NCI-H2227 (cell line): Measurements from ENCODE around the gene DNAH10.
"Not testable (repeated sequence)": the region's sequence is repeated elsewhere in the genome, so short reads cannot be mapped to it uniquely, and the experiment has no call there.

Experiments used
- DNase-seq: peaks from one replicate; lab custom pipeline; 2025; ENCODE audit not compliant: unreplicated experiment; lab: John Stamatoyannopoulos, UW

DNAH10 gene

DNA sequence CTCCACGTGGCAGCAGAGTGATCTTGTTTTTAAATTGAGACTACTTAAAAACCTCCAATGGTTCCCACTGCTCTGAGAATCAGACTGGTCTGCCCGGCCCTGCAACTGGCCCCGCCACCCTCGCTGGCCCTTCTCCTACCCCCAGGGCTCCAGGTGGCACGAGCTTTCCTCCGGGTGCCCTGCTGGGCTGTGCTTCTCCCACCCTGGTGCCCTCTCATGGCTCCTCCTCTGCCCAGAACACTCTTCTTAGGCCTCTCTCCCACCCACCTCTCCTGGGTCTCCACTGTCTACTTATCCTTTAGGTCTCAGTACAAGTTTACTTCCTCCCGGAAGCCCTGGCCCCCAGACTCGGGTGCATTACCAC lies 184.0 kb downstream of the DNAH10 start:
- no peak for DNase-seq

DNA sequence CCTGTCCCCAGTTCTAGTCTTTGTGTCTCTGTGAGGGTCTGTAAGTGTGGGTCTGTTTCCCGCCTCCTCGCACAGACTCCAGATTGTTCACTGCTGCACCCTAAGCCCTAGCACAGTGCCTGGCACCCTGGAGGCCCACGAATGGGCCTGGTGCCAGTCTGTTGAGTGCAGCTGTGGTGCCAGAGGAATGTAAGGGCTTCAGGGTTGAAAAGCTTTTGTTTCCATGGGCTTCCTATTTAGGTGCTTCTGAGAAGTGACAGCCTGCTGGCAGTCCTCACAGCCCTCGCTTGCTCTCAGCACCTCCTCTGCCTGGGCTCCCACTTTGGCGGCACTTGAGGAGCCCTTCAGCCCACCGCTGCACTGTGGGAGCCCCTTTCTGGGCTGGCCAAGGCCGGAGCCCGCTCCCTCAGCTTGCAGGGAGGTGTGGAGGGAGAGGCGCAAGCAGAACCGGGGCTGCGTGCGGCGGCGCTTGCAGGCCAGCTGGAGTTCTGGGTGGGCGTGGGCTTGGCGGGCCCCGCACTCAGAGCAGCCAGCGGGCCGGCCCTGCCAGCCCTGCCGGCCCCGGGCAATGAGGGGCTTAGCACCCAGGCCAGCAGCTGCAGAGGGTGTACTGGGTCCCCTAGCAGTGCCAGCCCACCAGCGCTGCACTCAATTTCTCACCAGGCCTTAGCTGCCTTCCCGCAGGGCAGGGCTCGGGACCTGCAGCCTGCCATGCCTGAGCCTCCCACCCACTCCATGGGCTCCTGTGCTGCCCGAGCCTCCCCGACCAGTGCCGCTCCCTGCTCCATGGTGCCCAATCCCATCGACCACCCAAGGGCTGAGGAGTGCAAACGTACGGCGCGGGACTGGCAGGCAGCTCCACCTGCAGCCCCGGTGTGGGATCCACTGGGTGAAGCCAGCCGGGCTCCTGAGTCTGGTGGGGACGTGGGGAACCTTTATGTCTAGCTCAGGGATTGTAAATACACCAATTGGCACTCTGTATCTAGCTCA lies 184.7 kb downstream of the DNAH10 start:
- DNase-seq: not testable (repeated sequence)

DNA sequence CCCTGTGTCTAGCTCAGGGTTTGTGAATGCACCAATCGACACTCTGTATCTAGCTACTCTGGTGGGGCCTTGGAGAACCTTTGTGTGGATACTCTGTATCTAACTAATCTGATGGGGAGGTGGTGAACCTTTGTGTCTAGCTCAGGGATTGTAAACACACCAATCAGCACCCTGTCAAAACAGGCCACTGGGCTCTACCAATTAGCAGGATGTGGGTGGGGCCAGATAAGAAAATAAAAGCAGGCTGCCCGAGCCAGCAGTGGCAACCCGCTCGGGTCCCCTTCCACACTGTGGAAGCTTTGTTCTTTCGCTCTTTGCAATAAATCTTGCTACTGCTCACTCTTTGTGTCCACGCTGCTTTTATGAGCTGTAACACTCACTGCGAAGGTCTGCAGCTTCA lies 185.4 kb downstream of the DNAH10 start:
- DNase-seq: not testable (repeated sequence)

DNA sequence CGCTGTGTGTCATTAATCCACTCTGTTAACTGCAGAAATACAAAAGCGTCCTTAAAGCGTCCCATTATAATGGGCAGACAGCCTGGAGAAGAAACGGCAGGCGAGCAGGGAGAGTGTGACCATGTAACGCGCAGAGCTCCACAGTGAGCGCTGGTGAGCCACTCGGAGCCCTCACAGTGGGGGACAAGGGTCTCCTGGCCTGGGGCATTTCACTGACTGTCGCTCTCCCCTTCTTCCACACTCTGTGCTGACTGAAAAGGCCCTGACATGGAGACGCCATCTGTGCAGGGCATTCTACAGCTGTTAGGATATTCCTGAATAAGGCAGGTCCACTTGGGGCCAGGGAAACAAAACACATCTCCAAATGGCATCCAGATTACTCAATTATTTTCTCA lies 186.3 kb downstream of the DNAH10 start:
- DNase-seq: peak; percentile 68

DNA sequence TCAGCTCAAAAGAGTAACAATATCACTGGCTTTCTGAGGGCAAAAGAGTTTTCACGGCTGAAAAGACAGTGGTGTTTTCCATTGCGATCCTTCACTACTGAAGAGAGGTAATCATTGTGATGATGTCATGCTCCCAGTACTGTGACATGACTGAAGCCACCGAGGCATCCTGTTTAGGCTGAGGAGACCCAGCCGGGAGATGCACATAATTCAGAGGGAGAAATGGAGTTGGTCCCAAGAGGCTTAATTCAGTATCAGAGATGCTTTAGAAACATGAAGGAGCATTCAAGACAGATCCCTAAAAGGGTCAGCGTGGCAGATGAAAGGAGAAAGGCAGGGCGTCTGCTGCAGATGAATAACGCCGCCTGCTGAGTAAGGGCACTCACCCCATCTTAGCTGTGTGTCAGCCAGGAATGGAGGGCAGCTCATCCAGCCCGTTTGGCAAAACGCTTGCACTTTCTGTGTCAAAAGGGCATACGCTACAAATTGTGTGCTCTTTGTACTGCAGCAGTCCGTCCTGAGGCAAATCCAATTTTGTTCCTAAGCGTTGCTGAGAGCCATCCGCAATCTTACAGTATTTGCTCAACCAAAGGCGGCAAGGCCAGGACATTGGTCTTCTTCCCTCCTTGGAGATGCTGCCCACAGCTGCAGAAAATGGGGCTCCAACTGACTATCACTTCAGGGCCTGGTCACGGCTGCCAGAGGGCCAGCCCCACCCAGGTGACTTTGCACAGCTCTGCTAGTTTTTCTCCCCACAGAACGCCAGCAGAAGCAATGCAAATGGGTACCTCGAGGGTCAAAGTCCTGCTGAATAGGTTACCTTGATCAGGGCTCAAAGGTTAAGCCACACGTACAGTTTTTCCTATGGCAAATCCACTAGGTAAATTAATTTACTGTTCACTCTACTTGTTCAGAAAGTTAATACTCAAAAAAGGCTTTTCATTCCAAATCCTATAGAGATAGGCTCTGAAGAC lies 187.0 kb downstream of the DNAH10 start:
- DNase-seq: peak; percentile 81

DNA sequence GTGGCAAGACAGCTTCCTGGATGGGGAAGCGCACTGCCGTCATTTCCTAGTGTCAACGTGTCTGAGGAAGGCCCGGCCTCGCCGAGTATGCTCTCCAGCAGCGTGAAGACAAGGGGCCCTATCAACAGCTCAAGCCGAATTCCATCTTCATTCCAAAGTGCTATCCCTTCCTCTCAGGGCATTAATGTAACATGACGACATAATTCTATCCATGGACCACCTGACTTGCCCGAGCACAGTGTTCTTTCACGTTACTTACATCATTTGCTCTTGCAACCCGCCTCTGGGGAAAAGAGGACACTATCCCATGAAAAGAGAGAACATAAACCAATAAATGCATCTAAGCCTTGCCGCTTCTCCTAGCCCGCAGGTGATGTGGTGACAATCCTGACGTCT lies 187.7 kb downstream of the DNAH10 start:
- DNase-seq: no peak

DNA sequence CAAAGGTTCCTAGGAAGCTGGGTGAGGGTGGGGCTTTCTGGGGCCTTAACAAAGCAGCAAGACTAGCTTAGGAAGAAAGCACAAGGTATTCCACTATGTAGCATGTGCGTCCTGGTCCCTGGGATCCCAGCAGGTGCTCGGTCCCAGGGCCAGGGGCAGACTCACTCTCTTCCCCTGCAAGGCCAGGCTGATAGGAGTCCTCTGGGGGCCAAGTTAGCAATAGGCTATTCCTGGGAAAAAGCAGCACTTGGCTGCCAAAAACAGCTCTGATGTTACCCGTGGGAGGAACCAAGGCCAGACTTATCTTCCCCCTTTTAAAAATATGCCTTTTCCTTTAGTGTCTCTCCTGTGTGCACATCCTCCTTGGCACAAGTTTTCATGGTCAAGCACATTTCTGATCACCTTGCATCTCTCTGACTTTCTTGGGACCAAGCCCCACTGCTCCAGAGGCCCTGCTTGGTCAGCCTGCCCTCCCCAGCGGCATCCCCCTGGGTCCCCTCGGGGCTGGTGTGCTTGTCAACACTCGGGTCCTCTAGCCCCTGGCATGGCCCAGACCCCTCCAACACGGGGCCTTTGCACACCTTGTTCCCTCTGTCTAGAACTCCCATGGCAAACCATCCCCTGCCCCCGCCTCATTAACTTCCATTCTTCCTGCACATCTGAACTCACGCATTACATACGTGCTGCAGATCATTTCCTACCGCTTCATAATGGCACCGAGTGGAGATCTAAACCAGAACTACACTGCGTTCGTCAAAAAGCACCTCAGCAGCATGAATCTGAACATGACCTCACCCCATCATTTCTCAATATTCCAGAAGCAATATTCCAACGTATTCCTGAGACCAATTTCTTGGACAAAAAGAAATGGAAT lies 188.6 kb downstream of the DNAH10 start:
- DNase-seq: no peak

DNA sequence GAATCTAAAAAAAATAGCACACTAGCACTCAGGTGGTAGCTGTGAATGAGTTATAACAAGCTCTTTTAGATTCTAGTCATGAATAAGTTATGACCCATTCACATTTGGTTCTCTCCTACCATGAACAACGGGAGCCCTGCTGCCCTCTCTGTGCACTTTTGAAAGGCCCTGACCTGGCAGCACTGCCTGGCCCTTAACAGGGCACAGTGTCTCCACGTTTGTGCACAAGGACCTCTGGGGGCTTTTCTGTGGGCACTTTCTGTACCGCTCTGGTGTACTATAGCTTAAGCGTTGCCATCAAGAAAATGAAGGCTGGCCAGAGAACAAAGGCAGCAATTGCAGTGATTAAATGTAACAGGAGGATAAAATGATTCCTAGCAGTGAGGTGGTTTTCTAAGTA lies 189.4 kb downstream of the DNAH10 start:
- DNase-seq: no peak

DNA sequence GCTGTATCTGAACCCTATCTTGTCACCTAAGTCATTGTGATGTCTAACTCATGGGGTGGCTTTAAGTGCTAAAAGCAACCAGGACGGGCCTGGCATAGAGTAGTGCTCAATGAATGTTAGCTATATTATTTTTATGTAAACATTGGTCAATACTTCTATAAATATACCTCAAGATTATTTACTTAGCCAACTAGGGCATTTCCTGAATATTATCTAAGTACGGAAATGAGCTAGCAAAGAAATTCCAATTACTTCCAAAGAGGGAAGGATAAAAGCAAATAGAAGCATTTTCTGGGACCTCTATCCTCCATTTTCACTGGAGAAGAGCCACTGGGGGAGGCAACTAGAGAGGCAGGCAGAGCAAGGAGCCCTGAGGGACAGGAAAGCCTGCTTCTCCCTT lies 189.9 kb downstream of the DNAH10 start:
- DNase-seq: no peak

DNA sequence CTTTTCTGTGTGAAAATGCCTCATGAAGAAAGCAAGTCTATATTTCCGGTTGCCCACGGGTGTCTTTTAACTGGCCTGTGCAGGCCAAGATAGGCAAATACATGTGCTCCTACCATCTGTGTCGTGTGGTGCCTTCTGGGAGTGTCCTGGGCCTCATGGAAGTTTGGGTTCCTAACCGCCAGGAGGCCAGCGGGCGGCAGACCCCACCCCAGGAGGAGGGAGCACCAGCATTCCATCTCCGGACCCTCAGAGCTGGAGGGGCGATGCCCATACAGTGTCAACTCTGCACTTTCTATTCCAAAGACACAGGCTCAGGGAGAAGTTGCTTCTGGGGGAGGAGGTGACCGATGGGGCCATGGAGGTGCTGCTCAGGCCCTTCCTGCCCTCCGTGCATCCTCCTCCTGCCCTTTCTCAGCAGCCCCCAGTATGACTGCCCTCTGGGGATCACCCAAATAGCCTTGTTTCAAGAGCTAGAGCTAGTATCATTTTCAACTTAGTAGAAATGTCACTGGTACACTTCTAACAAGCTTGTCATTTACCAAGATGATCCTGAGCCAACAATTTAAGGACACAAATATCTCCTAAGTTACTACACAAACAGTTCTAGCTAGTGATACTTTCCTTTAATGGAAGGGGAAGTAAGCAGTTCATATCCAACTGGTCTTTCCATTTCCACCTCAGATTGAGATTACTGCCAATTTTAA lies 192.7 kb downstream of the DNAH10 start:
- no peak for DNase-seq

DNA sequence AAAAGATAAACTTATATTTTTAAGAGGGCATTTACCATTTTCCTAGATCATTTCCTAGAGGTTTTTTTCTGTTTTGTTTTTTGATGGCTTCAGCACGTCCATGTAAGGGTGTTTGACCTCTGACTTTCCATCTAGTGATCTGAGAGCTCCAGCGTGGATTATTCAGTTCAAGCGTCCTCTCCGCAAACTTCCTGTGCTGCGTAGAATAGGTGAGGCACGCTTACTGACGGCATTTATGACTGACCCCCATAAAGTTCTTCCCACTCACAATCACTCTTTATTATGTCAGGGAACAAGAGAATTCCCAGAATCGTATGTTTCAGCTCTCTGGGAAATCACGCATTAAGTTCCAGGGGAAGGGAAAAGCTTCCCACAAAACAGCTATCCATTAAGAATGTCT lies 194.1 kb downstream of the DNAH10 start:
- DNase-seq: no peak

DNA sequence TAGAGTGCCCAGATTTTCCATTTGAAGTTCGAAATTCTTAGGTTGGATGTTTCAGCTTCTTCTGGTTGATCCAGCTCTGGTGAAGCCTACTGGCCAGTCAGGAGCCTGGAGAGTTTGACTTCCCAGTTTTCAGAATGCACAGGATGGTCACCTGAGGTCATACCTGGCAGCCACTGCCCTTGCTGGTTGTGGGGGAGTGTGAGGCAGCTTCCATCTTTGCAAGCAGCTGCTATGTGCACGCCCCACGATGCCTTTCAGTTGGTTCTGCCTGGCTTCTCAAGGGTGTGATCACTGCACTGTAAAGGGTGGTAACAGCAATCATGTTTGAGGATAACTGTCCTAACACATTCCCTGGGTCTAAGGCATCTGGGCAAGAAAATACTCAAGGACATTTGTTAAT lies 195.1 kb downstream of the DNAH10 start:
- peak; percentile 20 for DNase-seq

DNA sequence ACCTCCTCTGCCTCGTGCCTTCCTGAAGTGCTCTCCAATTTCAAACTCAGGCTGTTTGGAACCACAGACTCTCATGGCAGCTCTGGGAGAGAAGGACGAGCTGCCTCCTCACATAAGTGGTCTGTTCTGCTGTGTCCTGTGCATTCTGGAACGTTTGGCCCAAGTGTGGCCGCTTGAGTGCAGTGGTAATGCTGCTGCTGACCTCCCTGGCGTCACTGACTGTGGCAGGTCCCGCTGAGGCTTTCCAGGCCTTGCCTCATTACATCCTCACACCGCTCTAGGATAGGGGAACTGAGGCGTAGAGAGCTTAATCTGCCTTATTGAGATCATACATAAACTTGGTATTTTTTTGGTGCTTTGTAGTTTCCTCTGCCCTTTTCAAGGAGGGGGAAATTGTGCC lies 196.4 kb downstream of the DNAH10 start:
- no peak for DNase-seq

DNA sequence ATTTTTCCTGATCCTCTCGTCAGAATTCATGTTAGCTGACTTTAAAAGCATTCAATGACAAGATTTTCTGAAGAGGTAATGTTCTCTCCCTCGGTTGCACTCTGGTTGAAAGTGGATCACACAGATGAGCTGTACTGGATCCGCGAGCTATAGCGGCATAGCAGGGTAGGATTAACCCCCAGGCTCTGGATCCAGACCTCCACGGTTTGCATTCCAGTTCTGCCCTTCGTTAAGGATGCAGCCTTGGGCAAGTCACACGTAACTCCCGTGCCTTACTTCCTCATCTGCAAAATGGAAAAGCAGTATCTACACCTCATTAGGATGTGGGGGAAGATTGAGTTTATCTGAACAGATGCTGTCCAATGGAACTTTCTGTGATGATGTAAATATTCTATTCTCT lies 196.8 kb downstream of the DNAH10 start:
- DNase-seq: no peak

DNA sequence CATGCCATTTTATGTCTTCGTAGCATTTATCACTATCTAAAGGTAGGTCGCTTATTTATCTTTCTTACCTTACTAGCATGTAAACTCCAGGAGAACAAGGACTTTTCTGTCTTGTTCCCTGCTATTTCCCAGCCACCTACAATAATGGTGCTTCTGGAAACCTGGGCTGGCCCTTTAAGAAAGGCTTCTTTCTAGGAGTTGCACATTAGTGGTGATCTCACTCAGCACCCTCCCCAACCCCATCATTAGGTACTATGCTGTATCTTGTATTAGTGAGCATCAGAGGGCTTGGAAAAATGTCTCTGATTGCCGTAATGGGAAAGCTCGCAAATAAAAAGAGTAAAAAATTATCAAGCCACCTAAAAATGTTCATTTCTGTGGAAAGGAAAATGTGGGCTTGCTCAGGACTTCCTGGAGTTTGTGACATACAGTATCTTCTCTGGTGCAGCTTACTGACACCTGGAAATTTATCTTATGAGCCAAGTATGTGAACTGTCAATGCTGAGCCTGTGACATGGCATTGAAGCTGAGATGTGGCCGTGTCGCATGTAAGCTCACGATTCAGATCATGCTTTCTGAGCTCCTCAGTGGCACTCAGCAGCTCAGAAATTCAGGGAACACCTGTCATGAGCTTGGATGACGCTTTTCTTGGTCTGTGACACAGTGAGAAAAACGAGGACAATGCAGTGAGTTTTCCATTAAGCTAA lies 198.1 kb downstream of the DNAH10 start:
- DNase-seq: peak; percentile 47

DNA sequence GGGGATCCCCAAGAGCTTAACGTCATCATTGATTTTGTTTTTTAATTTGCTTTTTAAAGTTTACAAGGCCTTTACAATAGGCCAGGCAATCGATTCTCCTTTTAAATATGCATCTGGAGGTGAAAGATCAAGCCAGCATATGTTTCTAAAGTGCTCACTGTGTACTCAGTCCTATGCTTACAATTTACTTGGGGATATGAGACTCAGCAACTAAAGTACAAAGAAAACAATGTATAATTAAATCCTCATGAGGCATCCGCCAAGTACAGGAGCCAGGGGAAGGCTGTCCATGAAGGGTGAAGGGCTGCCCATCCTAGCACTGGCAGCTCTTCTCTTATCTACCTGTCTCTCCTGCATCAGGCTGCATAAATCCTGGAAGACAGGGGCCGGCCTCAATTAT lies 198.8 kb downstream of the DNAH10 start:
- no peak for DNase-seq

DNA sequence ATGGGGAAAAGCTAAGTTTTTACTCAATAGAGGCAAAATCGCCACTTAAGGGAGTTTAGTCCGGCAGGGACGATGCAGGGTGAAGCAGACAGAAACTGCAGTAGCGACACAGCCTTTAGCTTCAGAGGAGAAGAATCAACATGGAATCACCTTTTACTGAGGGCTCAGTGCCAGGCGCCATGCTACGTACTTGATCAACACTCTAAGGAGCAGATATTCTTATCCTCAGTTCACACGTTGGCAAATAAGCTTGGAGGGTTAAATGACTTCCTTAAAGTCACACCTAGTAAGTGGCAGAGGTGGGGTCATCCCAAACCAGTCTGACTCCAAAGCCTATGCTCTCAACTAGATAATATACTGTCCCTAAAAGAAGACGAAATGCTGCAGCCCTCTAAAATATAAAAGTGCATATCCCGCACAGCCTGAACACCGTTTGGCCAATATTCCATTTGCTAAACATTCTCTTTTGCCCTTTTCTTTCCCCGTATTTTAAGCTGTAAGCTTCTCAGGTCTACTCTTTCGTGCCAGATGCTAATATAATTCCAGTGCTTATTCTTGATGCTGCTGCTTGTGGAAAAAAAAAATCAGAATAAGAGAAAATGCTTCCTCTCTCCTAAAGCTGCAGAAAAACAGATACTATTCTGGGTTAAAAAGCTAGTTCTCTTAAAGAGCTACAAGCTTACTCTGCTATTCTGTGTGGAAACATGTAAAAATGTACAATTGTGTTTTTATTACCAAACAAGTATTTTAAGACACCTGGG lies 199.7 kb downstream of the DNAH10 start:
- DNase-seq: no peak

DNA sequence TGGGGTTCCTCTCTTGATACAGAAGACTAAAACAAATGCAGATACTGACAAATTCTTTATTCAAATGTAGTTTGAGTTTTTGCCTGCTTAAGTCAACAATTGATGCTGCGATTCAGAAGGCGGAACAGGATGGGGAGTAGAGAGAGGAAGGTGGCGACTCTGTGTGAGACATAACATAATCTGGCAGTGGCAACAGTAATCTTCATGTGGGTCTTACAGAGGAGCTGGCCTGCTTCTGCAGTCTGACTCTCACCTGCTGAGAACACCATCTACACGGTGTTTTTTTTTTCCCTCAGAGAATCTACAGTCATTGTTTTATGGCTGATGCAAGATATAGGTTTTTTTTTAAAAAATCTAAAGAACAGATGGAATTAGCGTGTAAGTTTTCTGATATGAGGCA lies 200.4 kb downstream of the DNAH10 start:
- DNase-seq: no peak

DNA sequence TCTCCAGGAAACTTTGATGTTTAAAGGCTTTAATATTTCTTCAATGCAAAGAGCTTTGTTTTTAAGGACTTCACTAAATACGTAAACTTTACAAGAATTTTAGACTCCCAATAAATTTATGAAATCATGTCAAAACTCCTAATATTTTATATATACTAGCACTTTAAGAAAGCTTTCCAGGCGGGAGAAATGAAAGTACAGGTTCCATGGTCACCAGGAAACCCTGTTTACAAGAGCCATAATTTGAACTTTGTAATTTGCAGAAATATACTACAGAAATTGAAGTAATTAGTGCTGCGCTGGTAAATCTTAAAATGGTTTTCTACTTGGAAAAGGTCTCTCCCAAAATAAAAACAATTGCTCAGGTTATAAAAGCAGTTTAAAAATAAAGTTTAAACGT lies 201.7 kb downstream of the DNAH10 start:
- no peak for DNase-seq
